Glomerular endothelial cell (primary cell): ENCODE results near the gene CUTA. TPM values are rescaled to one million over a fixed set of nuclear protein-coding genes. Genes with fewer than 3 reads are reported as not detected.

Source experiments
- DNase-seq: peaks from one replicate; pipeline ENCODE4 v3.0.0-alpha.2; 2011; ENCODE audit warnings: low read depth, low spot score; ENCODE audit errors: extremely low read depth
- total RNA-seq: library from RNA; depleted of rRNA; stranded (reverse); fragments of >200 nt; gene quantifications from 2 replicates; pipeline ENCODE4 v1.2.3, GENCODE V29; 2015

The CUTA gene
- total RNA-seq, 1 donor from 2014 or later: 140 TPM

DNA sequence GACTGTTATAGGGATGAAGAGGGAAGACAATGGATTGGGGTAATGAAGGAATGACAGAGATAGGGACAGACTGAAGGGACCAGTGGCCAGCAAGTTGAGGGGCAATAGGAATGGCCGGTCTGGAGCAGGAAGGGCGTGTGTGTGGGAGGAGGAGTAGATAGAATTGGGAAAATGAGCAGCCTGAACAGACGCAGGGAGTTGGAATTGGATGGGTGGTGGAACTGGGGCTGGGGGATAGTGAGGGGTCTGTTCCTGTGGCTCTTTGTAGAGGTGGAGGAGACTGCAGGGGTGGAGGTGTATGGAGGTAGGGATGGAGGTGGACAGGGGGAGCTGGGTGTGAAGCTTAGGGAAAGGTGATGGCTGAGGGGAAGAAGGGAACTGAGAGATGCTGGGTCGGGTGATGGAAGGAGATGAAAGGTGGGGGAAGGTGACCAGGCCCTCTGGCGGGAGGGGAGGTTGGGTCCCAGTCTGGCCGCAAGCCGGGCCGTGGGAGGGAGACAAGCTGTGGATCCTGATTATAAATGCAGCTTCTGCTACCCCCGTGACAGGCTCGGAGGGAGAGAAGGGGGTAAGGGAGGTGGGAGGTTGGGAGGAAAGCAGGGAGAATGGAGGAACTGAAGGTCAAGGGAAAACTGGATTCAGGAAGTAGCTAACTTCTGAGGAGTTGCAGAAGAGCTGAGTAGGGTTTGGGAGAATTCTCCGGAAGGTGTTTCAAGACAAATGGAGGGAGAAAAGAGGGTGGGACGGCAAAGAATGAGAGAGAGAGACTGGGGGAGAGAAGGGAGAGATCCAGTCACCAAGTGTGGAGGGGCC, 7.2 kb upstream of the CUTA start:
- no peak for DNase-seq

DNA sequence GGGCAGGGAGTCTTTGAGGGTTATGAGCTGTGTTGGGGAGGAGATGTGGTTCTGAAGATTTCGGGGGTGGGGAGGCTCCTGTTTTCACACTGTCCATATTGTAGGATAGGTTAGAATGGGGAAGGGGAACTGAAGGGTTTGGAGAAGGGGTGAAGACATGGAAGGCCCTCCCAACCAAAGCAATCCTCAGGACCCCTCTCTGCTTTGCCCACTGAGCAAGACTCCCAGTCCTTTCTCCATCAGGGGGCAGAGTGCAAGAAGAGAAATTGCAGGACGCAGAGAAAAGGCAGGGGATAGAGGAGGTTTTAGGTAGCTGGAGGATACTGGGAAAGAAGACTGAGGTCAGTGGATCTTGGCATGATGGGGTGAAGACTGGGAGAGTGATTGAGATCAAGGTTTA, 5.9 kb upstream of the CUTA start:
- DNase-seq: no peak

DNA sequence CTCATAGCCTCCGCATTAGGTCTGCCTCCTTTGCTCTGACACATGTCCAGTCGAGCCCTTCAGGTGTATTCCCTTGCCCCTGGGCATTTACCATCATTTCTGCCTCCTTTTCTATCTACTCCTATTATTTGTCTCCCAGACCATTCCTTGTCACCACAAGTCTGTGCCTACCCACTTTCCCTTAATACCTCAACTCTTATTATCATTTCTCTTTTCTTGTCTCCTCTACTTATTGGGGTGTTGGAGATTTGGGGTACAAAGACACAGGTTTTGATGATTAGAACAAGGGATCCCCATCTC, 3.4 kb upstream of the CUTA start:
- DNase-seq: no peak

DNA sequence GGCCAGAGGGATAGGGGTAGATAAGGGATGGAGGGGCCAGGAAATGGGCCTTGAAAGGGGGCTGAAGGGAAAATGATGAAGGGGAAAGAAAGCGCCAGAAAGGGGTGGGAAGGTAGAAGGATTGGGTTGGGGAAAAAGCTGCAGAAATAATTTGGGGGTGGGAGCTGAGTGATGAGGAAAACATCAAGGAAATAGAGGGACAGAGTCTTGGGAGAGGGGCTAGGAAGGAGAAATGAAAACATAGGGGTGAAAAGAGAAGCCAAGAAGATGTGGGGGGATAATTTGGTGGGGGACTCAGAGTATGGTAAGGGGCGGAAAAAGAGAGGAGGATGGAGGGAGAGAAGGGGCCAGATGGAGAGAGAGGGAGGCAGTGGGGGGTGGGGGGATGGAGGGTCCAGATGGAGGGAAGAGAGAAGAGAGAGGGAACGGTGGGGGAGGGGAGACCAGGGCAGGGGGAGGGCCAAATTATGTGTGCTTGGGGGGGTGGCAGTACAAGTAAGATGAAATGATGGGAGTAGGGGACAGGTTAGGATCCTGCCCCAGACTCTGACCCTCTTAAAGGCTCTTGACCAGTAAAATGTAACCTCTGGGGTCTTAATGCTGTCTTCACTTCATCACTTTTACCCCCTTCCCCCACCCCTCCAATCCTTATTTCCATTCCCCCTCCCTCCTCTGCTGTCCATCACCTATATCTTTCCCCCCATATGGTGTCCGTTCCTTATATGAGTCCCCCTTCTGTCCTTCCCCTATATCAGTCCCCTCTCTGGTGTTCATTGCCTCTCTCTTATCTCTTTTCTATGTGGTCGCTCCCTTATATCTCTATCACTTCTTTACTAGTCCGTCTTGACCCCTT, 2.8 kb upstream of the CUTA start:
- DNase-seq: no peak

DNA sequence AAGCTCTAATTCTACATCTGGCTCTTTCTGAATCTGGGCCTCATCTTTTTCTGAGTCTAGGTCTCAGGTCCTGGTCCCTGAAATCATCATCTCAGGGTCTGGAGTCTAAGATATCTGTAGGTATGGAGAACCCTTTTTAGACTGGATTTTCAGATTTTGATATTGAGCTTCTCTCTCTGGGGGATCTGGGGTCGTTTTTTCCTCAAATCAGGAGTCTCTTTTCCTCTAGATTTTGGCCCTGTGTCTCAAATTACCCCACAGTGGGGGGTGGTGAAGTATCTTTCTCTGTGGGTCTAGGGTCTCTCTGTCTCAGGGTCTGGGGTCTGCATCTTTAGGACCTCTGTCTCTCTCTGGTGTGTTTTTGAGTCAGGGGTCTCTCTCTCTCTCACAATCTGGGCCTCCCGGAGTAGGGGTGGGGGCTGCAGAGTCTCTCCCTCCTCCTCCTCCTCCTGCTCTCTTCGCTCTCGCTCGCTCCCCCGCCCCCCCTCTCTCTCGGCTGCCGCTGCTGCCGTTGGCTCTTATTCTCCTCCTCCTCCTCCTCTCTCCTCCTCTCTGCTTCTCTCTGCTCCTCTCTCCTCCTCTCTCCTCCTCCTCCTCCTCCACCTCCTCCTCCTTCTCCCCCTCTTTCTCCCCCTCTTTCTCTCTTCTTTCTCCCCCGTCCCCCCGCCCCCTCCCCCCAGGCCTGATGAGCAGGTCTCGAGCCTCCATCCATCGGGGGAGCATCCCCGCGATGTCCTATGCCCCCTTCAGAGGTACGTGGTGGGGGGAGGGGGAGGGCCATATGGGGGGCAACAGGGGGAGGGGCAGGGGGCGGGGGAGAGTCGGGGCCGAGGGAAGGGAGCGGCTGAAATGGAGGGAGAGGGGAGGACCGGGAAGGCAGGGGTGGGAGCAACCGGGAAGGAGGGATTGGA, 1.9 kb upstream of the CUTA start, which contains the start of gene SYNGAP1:
Gene SYNGAP1, plus strand, starts transcription at position 486 of the 911 bp plus-strand sequence. Its CDS starts 200 bp downstream, at position 686.
- no peak for DNase-seq

DNA sequence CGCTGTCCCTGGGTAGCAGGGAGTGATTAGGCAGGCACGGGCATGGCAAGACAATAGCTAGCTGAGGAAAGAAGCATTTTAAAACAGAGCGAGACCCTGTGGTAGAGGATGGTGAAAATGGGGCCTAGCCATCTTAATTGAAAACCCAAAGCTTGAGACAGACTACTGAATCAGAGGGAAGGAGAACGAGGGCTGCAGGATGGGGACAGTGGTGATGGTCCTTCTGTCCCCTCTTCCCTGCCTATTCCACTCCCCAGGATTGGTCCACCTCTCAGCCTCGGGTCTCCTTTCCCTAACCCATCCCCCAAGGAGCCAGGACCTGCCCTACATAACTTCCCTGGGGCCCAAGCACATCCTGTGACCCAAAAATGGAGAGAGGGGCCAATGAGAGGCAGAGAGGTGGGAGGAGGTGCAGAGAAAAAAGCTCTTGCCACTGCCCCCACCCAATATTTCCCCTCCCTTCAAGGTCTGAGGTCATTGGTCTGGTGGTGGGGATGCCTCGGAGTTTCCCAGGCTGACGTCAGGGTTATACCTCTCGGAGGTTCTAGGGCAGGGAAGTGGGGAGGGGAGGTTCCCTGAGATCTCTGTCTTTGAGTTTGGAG, 884 bp upstream of the CUTA start:
- DNase-seq: no peak

DNA sequence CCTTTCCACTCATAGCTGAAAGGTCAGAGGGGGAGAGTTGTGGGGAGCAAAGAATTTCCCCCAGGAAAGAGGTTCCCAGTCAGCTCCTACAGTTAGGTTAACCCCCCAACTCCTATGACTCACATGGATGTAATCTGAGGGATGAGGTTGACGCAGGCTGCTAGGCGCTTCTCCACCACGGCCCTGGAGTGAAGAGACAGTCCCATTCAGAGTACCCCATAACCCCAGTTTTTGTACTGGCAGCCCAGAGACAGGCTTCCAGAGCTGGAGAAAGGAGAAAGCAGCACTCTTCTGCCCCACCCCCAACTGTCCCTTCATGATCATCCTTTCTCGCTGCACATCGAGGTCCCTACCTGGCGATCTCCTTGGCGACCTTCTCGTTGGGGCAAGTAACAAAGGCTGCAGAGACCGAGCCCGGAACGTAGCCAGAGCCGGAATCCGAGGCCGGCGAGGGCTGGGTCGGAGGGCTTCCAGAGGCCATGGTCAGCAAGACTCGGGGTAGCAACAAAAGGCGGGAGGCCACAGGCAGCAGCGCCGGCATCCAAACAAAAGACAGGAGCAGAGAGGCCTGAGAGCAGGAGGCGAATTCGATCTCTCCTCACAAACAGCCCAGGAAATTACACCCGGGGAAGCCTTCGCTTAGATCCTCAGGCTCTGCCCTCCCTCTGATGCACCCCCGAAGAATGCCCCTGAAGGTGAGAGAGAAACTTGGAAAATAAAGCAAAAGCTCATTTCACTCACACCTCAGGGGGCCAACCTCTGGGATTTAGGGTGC, 592 bp downstream of the CUTA start:
- DNase-seq: no peak

DNA sequence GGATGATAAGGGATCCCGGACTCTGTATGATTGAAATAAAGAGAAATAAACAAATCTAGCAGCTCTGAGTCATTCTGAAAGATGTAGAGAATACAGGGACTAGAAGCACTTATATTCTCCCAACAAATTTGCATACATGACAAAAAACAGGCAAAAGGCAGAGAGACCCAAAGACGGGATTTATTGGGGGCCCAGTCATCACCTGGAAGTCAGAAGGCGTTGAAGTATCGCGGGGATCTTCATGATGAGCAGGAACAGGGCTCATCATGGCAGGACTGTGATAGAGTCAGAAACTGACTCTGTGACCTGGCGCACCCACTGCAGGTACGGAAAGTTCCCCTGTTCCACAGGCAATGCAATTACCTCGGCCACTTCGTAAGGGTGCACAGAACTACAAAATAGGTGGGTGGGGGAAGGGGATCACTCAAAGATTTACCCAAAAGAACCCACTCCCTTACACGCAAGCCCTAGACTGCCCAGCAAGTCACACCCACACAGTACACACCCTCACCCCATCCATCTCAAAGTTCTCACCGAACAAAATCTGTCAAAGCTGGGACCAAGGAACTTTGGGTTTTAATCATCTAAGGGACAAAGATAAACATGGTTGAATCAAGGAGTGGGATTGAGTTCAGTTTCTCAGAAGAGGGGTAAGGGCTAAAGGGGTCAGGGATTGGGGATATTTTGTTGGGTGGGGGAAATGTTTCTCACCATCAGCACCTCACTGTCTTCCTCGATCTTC, 1.4 kb downstream of the CUTA start:
- no peak for DNase-seq

DNA sequence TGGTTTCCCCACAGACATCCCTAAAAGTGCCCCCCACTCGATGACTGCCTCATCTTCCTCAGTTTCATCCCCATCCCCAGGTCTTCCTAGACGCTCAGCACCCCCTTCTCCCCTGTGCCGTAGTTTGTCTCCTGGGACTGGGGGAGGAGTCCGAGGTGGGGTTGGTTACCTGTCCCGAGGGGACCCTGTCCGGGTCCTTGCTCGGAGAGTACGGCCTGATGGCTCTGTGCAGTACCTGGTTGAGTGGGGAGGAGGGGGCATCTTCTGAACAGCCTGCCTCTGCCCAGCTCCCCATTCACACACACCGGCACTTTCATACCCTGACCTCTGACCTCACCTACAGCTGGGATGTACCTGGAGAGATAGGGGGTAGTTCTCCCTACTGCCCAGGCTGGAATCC, 2.1 kb downstream of the CUTA start:
- DNase-seq: no peak

DNA sequence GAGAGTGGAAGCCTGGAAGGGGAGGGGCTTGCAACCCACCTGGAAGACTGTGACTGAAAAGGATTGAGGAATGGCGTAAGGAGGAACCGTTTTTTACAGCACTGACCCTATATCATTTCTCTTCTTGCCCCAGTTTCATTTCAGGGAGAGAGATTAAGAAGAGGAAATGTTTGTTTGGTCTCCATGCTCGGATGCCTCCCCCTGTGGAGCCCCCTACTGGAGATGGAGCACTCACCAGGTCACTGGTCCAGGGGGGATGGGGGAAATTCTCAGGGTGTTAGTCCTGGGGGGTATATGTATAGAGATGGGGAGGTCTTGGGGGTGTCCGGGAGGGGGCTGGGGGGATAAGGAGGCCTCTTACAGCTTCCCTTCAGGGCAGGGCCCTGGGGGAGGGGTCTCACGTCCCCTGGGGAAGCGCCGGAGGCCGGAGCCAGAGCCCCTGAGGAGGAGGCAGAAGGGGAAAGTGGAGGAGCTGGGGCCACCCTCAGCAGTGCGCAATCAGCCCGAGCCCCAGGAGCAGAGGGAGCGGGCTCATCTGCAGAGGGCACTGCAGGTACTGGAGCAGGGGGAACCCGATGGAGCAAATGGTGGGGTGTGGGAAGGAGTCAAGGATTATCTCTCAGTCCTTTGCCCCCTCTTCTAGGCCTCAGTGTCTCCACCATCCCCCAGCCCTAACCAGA, 3.2 kb downstream of the CUTA start:
- no peak for DNase-seq

DNA sequence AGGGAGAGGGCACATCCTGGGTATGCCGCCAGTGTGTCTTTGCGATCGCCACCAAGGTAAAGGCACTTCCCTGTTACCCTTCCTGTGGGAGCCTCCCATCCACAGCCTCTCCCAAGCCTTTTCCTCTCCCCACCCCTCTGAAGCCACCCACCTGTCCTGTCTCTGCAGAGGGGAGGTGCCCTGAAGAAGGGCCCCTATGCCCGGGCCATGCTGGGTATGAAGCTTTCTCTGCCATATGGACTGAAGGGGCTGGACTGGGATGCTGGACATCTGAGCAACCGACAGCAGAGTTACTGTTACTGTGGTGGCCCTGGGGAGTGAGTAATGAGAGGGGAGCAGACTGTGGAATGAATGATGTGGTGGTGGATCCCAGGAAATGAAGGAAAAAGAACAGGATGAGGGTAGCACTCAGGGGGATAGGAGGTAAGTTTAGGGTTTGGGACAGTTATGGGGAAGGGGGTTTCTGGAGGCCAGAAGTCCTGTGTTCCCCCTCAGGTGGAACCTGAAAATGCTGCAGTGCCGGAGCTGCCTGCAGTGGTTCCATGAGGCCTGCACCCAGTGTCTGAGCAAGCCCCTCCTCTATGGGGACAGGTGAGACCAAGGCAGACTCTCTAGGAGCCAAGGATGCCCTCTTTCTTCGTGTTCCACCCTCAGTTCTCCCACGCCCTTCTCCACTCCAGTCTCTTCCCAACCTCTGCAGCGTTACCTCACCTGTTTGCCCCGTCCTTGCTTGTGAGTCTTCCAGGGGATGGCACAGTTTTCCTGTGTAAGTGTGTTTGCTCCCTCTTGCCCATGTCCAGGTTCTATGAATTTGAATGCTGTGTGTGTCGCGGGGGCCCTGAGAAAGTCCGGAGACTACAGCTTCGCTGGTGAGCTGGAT, 4.4 kb downstream of the CUTA start:
- no peak for DNase-seq

DNA sequence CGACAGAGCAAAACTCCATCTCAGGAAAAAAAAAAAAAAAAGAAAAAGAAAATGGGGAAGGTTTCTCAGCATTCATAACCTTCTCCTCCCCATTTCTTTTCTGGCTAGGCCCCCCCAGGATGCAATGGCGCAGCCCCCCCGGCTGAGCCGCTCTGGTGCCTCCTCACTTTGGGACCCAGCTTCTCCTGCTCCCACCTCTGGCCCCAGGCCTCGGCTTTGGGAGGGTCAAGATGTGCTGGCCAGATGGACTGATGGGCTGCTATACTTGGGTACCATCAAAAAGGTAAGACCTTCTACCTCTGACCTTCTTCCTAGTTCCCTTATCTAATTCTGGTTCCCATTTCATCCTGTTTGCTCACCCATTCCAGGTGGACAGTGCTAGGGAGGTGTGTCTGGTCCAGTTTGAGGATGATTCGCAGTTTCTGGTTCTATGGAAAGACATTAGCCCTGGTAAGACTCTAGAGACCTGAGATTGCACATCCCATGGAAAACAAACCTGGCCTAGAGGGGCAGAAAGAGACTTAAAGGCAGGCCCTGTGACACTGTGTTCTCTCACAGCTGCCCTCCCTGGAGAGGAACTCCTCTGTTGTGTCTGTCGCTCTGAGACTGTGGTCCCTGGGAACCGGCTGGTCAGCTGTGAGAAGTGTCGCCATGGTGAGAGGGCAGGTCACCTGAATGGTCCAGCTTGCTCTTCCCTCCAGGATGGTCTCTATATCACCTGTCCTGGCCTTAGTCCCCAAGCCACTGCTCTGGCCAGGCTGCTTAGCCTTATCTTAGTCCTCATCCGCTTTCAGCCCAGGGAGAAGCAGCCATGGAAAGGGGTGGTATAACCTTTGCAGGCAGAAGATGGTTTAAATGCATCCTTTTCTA, 5.5 kb downstream of the CUTA start:
- no peak for DNase-seq

DNA sequence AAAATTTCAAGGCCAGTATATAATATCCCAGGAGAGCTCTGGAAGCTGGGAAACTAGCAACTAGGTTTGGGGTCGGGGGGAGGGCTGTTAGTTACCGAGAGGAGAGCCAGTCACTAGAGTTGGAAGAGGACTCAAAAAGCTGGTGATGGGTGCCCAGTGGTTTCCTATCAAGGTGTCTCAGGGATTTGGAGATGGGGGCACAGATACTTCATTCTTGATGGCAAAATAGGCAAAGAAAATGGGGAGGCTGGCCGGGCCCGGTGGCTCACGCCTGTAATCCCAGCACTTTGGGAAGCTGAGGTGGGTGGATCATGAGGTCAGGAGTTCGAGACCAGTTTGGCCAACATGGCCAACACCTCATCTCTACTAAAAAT, 6.3 kb downstream of the CUTA start:
- no peak for DNase-seq

DNA sequence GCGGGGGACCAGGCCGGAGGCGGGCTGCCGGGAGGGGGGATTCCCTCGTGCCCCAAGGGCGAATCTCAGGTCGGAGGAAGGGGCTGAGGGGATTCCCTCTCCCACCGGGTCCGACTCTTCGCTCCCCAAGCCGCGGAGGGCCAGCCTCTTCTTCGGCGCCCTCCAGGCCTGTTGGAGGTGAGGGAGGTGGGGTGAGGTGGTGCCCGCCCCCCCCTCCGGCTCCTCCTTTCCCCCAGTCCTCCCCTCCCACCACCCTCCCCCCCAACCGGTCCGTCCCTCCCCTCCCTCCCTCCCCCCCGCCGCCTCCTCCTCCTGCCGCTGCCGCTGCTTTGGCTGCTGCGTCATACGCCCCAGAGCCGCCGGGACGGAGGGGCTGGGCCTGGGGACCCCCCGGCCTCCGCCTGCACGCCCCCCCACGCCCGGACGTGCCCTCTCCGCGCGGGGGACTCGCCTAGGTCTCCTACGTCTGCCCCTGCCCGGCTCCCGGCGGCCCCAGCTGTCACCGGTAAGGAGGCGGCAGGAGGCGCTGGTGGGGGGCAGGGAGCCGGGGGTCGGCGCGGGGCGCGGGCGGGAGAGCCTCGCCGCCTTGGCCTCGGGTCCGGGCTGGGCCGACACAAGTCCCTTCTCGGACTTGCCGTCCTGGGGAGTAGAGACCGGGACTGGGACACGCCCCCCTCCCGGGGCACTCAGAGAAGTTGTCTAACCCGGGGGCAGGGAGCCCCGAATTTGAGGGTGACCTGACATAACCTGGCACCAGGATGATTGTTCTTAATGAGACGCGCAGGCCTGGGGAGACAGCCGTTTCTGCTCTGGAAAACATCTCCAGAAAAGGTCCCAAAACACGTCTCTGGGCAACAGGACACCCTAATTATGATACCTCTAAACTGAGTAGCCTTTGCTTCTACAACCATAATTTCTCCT, 6.9 kb downstream of the CUTA start, which contains the start of gene PHF1:
Gene PHF1, plus strand, starts transcription at position 304 of the 921 bp plus-strand sequence. CDS start 1,250 bp downstream, outside the sequence.
- DNase-seq: no peak

DNA sequence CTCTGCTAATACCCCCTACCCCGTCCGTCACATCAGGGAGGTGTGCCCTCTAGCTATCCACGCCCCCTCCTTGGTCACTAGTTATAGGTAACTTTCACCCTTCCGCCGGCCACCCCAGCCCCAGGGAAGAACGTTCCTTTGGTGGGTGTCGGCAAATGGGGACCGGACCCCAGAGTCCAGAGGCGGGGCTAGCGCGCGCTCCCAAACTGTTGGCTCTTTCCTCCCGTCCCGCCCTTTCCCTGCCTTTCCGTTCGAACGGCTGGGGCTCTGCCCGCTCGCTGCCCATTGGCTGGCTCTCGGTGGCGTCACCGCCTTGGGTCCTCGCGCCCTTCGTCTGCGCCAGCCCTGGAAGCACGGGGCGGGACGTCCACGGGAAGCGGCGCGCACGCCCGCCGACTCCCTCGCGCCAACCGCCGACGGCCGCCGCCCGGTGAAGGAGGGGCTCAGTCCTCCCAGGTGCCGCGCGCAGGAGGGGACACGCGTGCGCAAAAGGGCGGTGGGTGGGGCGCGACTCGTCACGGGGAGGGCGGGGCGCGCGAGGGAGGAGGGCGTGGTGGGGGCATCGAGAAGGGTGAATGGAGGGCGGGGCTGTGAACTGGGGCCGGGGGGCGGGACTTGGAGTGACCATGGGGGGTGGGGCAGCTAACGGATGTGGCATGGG, 7.7 kb downstream of the CUTA start:
- no peak for DNase-seq
